HepG2 (cell line): ENCODE measurements around the gene AKAP3. TPM values are rescaled to one million over a fixed set of nuclear protein-coding genes. Genes with fewer than 3 reads are reported as not detected.

Source experiments
- ATAC-seq: fragments of 200-7000 bp; cut with Tn5 transposase; 3 replicates; pipeline ENCODE4 v1.9.1; 2020; ENCODE audit warnings: mild to moderate bottlenecking, moderate library complexity
- BruUV-seq: library from RNA; stranded (reverse); fragments of 400-500 nt; replicated peaks from 2 replicates; lab custom pipeline; 2021; lab: Mats Ljungman, UMichigan
- CTCF ChIA-PET: fragments of 300-600 bp; formaldehyde crosslinking; extraction: SDS; loops from one replicate; lab custom pipeline; 2021; ENCODE audit warnings: low total read pairs, inconsistent platforms, low intra/inter-chr PET ratio; lab: Yijun Ruan, JAX
- POLR2A ChIA-PET: fragments of 350-600 bp; sonication (Branson Sonifier 250); formaldehyde crosslinking; loops from one replicate; lab custom pipeline; 2020; ENCODE audit warnings: antibody characterized with exemption, inconsistent platforms; lab: Yijun Ruan, JAX
- DNase-seq: peaks from one replicate; pipeline ENCODE4 v3.0.0-alpha.2; 2015; ENCODE audit warnings: low spot score
- FAIRE-seq: peaks from 3 replicates; lab custom pipeline; 2011; peaks lifted over from hg19 to GRCh38; lab: Jason Lieb, UNC
- H2AFZ ChIP-seq: one replicate; pipeline ENCODE4 v1.6.1; 2011; ENCODE audit warnings: low read length, inconsistent platforms
- H3K27ac ChIP-seq: fragments of 300-600 bp; 3 replicates; pipeline ENCODE4 v1.8.0; 2011; ENCODE audit warnings: mixed run types, mild to moderate bottlenecking, mixed read lengths, low read length, inconsistent platforms; ENCODE audit not compliant: insufficient read depth; ENCODE audit errors: extremely low read length
- H3K27me3 ChIP-seq, 2 experiments: fragments of 200-600 bp in 1 of 2; 2 replicates in 1 of 2; 3 replicates in 1 of 2; pipeline versions ENCODE4 v1.6.0 to v1.8.0; 2011; ENCODE audit warnings: low read length in 2 of 2, mild to moderate bottlenecking in 2 of 2, moderate library complexity in 2 of 2, inconsistent platforms in 1 of 2; ENCODE audit not compliant: insufficient read depth in 2 of 2, control insufficient read depth in 1 of 2
- H3K36me3 ChIP-seq, 2 experiments: fragments of 200-600 bp in 1 of 2; replicated peaks in 1 of 2; 2 replicates in 1 of 2; 3 replicates in 1 of 2; pipeline versions ENCODE4 v1.5.1 to v1.8.0; 2011; ENCODE audit warnings: low read length in 2 of 2, inconsistent platforms in 1 of 2; ENCODE audit not compliant: insufficient read depth in 2 of 2, control insufficient read depth in 1 of 2
- H3K4me1 ChIP-seq: 2 replicates; pipeline ENCODE4 v1.5.1; 2012; ENCODE audit warnings: low read length, inconsistent platforms; ENCODE audit not compliant: insufficient read depth
- H3K4me2 ChIP-seq: 2 replicates; pipeline ENCODE4 v1.6.0; 2011; ENCODE audit warnings: low read depth, low read length, inconsistent platforms
- H3K4me3 ChIP-seq, 3 experiments: fragments of 200-600 bp in 1 of 3; sonication (generic), shearing (Covaris generic) in 1 of 3; replicated peaks in 1 of 3; 2 replicates each; pipeline ENCODE4 v1.5.1; 2011 to 2016; ENCODE audit warnings: low read length in 3 of 3, inconsistent platforms in 2 of 3, low read depth in 2 of 3, mild to moderate bottlenecking in 2 of 3, control low read depth in 1 of 3, mixed read lengths in 1 of 3; ENCODE audit not compliant: insufficient read depth in 1 of 3
- H3K79me2 ChIP-seq: one replicate; pipeline ENCODE4 v1.6.1; 2011; ENCODE audit warnings: low read length, inconsistent platforms; ENCODE audit not compliant: insufficient read depth
- H3K9ac ChIP-seq: 2 replicates; pipeline ENCODE4 v1.6.0; 2011; ENCODE audit warnings: mild to moderate bottlenecking, low read depth, low read length, inconsistent platforms; ENCODE audit not compliant: insufficient read depth
- H3K9me3 ChIP-seq: 2 replicates; pipeline ENCODE4 v1.5.1; 2012; ENCODE audit warnings: mild to moderate bottlenecking, low read length
- H4K20me1 ChIP-seq: 2 replicates; pipeline ENCODE4 v1.6.0; 2011; ENCODE audit warnings: inconsistent platforms, mild to moderate bottlenecking, low read length, moderate library complexity; ENCODE audit not compliant: insufficient read depth
- HDAC2 ChIP-seq: sonication (generic); formaldehyde crosslinking; IDR thresholded peaks from 2 replicates; pipeline ENCODE4 v1.4.0; 2020; ENCODE audit warnings: missing genetic modification reagents
- HMGA1 ChIP-seq: sonication (generic); formaldehyde crosslinking; conservative IDR thresholded peaks from 2 replicates; pipeline ENCODE4 v1.4.0; 2020; ENCODE audit warnings: missing genetic modification reagents
- MTA1 ChIP-seq: sonication (generic); formaldehyde crosslinking; IDR thresholded peaks from 2 replicates; pipeline ENCODE4 v1.4.0; 2020; ENCODE audit warnings: missing genetic modification reagents, mild to moderate bottlenecking, borderline replicate concordance
- SP2 ChIP-seq: sonication (generic); formaldehyde crosslinking; IDR thresholded peaks from 2 replicates; pipeline ENCODE4 v1.5.1; 2020; ENCODE audit warnings: mild to moderate bottlenecking, missing genetic modification reagents
- ZSCAN22 ChIP-seq: sonication (generic); formaldehyde crosslinking; IDR thresholded peaks from 2 replicates; pipeline ENCODE4 v1.4.0; 2020; ENCODE audit warnings: mild to moderate bottlenecking, missing genetic modification reagents
- WGBS: methylation state at CpG from one replicate; pipeline ENCODE4 v1.1.6; 2017; ENCODE audit warnings: low lambda C conversion rate; 5-methylcytosine and 5-hydroxymethylcytosine counted together
- in situ Hi-C: cut with HindIII; loops from 2 replicates; pipeline ENCODE4 v1.10.0; 2017; ENCODE audit warnings: low pct_unique_long_range_greater_than_20kb; ENCODE audit not compliant: extremely low pct_ligation_motif_present
- intact Hi-C: fragments of 100-400 bp; cut with micrococcal nuclease; formaldehyde crosslinking; loops from one replicate; pipeline ENCODE4 v1.10.0; 2022; ENCODE audit not compliant: unreplicated experiment
- polyA plus RNA-seq, 8 experiments: library from polyadenylated mRNA; depleted of rRNA in 3 of 8; stranded (reverse) in 7 of 8; unstranded in 1 of 8; fragments of >200 nt; fragmentation: Illumina TruSeq in 4 of 8; extraction: Trizol in 4 of 8; gene quantifications; 2 replicates each; pipeline versions ENCODE4 v1.2.1 to v1.2.3, GENCODE V29; 2011 to 2016; ENCODE audit warnings: low read depth in 4 of 8, missing spikeins in 1 of 8, mixed read lengths in 1 of 8; ENCODE audit not compliant: insufficient read depth in 1 of 8
- total RNA-seq, 5 experiments: library from RNA; depleted of rRNA; stranded (reverse); fragments of >200 nt; fragmentation: Illumina TruSeq; extraction: Trizol; gene quantifications; 2 replicates each; pipeline ENCODE4 v1.2.3, GENCODE V29; 2016; ENCODE audit warnings: low read depth in 1 of 5

The AKAP3 gene
- total and polyA plus RNA-seq, 2 of the 13 experiments (the other 11 are each of a cell fraction or from before 2014, with no cell fraction given) = 0.22 to 0.49 TPM

GRCh38 chr12:4566474-4566873 lies 82.4 kb downstream of the AKAP3 start:
- intact Hi-C loops (no loop called here), in situ Hi-C loops (no loop called here)
- H3K27ac ChIP-seq = no peak overlapping the region
- FAIRE-seq (no peak), DNase-seq (no peak), ATAC-seq (no peak)
- H3K36me3 ChIP-seq = no peaks in the 10 kb centered on the region
- H3K4me2 ChIP-seq = no peak overlapping the region
- peaks cover 13% of the 10 kb centered on the region for H3K4me1 ChIP-seq
- no peaks in the 10 kb centered on the region for H3K27me3 ChIP-seq
- BruUV-seq = no TSS peak
- TF ChIP-seq HMGA1 (CRISPR knock-in tag) (no peak), SP2 (no peak), ZSCAN22 (no peak), HDAC2 (CRISPR knock-in tag) (no peak), MTA1 (CRISPR knock-in tag) (no peak)
- H2AFZ ChIP-seq = no peak overlapping the region
- no peak overlapping the region for H3K9ac ChIP-seq
- no peaks in the 10 kb centered on the region for H3K9me3 ChIP-seq
- H3K4me3 ChIP-seq = no peak overlapping the region
- 35% methylated on average over 2 of the region's 2 CpGs for WGBS
- H3K79me2 ChIP-seq = no peaks in the 10 kb centered on the region
- ChIA-PET POLR2A (no interaction called here), CTCF (no interaction called here)
- H4K20me1 ChIP-seq = no peaks in the 10 kb centered on the region

Other genes starting within 250 kb of the AKAP3 start
- not detected in 2 replicates for gene FGF6, start 203.2 kb downstream of the AKAP3 start, total RNA-seq (2016; rRNA removed; fragmentation: Illumina TruSeq; extraction: Trizol)
- not detected in 2 replicates for gene FGF6, start 203.2 kb downstream of the AKAP3 start, polyA plus RNA-seq (2011; rRNA removed)
- gene RAD51AP1, start 110.2 kb downstream of the AKAP3 start, total RNA-seq (2016; rRNA removed; fragmentation: Illumina TruSeq; extraction: Trizol) = 49.3 and 79.3 TPM in 2 replicates
- 6.7 and 16.6 TPM in 2 replicates for gene RAD51AP1, start 110.2 kb downstream of the AKAP3 start, polyA plus RNA-seq (2011; rRNA removed)
- gene DYRK4, start 86.8 kb downstream of the AKAP3 start, total RNA-seq (2016; rRNA removed; fragmentation: Illumina TruSeq; extraction: Trizol) = 40.2 and 47.4 TPM in 2 replicates
- gene DYRK4, start 86.8 kb downstream of the AKAP3 start, polyA plus RNA-seq (2011; rRNA removed) = 27.9 and 29.4 TPM in 2 replicates
- gene NDUFA9, start 63 bp upstream of the AKAP3 start, total RNA-seq (2016; rRNA removed; fragmentation: Illumina TruSeq; extraction: Trizol) = 143 and 150 TPM in 2 replicates
- 68.0 and 70.7 TPM in 2 replicates for gene NDUFA9, start 63 bp upstream of the AKAP3 start, polyA plus RNA-seq (2011; rRNA removed)
- gene GALNT8, start 71.3 kb upstream of the AKAP3 start, total RNA-seq (2016; rRNA removed; fragmentation: Illumina TruSeq; extraction: Trizol) = not detected in 2 replicates
- gene GALNT8, start 71.3 kb upstream of the AKAP3 start, polyA plus RNA-seq (2011; rRNA removed) = 0.05 and 0.45 TPM in 2 replicates